ENCODE results near the gene BTRC. TPM values are rescaled to one million over a fixed set of nuclear protein-coding genes. Genes with fewer than 3 reads are reported as not detected.

Gene BTRC
- total and polyA plus RNA-seq, 10 of the 15 experiments (the other 5 are each of a cell fraction or from before 2014, with no cell fraction given): 2.2 to 18.6 (median 8.6) TPM

DNA sequence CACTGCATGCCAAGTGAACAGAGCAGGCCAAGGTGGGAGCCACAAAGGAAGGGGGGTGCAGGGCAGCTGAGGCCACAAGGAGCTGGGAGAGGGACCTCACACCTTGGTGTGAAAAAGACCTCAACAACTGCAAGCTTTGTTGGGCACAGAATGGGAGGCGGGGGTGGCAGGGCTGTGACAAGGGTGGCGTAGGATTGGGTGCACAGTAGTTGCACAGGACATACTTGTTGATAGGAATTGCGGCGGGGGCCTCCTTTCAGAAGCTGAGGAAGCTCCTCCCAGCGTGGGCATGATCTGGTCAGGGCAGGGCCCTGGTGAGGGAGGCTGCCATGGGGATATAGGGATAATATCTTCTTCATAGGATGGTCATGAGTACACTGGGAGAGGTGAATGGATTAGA, 208.3 kb downstream of the BTRC start (continued):
- TF ChIP-seq MEF2A (IDR thresholded peaks at IDR 0.05; ENCODE audit: insufficient read depth, low read depth, low read length): no peak

GRCh38 chr10:101563007-101563406, 209.0 kb downstream of the BTRC start:
- ChIA-PET RAD21 (ENCODE audit: unreplicated experiment) (no interaction called here), SMC1A (ENCODE audit: uncharacterized antibody, unreplicated experiment) (interaction anchor here (1.0 kb wide), 1 partner anchor 85 kb away, joined by 3 read pairs; no protein-coding TSS in a partner anchor), CTCF (interaction anchor here (2.1 kb wide), 1 partner anchor 349 kb away, joined by 5 read pairs; no protein-coding TSS in a partner anchor), POLR2A (no interaction called here)
- no peak for DNase-seq (ENCODE audit: low read depth, low spot score)
- no peak overlapping the region for H3K4me3 ChIP-seq
- no peaks in the 10 kb centered on the region for H3K36me3 ChIP-seq (ENCODE audit: control insufficient read depth in 2 of 2, insufficient read depth in 2 of 2, low read length in 1 of 2)
- no peak for ATAC-seq
- H3K27me3 ChIP-seq (replicated peaks in 1 of 2; ENCODE audit: control insufficient read depth in 2 of 2, insufficient read depth in 2 of 2, low read length in 1 of 2): peaks cover 0 to 4% of the 10 kb centered on the region in 2 experiments; a peak in 1 of 4 replicates
- BruUV-seq (replicated peaks): no TSS peak
- no peaks in the 10 kb centered on the region for H4K20me1 ChIP-seq (ENCODE audit: control insufficient read depth, insufficient read depth)
- H2AFZ ChIP-seq (ENCODE audit: control insufficient read depth, low read depth, low read length): no peak overlapping the region
- no peak overlapping the region for H3K27ac ChIP-seq (ENCODE audit: control insufficient read depth, insufficient read depth)
- in situ Hi-C loops (cut with MboI): no loop called here
- no peaks in the 10 kb centered on the region for H3K9me3 ChIP-seq (replicated peaks; ENCODE audit: control insufficient read depth, insufficient read depth, low read length)
- H3K4me2 ChIP-seq (ENCODE audit: control insufficient read depth, insufficient read depth): no peak overlapping the region
- no peak overlapping the region for H3K9ac ChIP-seq (ENCODE audit: control insufficient read depth, insufficient read depth, low read length)
- intact Hi-C loops (cut with micrococcal nuclease; ENCODE audit: unreplicated experiment): no loop called here
- H3K4me1 ChIP-seq (ENCODE audit: control insufficient read depth, insufficient read depth, low read length): peaks cover 16% of the 10 kb centered on the region
- 45% methylated on average over 3 of the region's 3 CpGs for WGBS (ENCODE audit: insufficient coverage, insufficient replicate concordance, low lambda C conversion rate, missing lambda C conversion rate)
- no peaks in the 10 kb centered on the region for H3K79me2 ChIP-seq (ENCODE audit: control insufficient read depth, insufficient read depth, low read length)
- FAIRE-seq: no peak
- TF ChIP-seq ZBTB11 (CRISPR knock-in tag; IDR thresholded peaks at IDR 0.05) (no peak), MLLT1 (IDR thresholded peaks at IDR 0.05) (no peak), ELK1 (IDR thresholded peaks at IDR 0.05; ENCODE audit: low read depth, low read length) (no peak), IKZF1 (conservative IDR thresholded peaks at IDR 0.05) (no peak), NR2C1 (IDR thresholded peaks at IDR 0.05) (no peak), CHD2 (IDR thresholded peaks at IDR 0.05; ENCODE audit: borderline replicate concordance, low read depth, low read length) (no peak), CHD4 (IDR thresholded peaks at IDR 0.05) (no peak), PBX3 (IDR thresholded peaks at IDR 0.05; ENCODE audit: insufficient replicate concordance, low read depth, low read length) (no peak)
- TF ChIP-seq, protein P1, sequence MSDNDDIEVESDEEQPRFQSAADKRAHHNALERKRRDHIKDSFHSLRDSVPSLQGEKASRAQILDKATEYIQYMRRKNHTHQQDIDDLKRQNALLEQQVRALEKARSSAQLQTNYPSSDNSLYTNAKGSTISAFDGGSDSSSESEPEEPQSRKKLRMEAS (IDR thresholded peaks at IDR 0.05; ENCODE audit: low read depth, low read length): no peak
- TF ChIP-seq, protein P2, sequence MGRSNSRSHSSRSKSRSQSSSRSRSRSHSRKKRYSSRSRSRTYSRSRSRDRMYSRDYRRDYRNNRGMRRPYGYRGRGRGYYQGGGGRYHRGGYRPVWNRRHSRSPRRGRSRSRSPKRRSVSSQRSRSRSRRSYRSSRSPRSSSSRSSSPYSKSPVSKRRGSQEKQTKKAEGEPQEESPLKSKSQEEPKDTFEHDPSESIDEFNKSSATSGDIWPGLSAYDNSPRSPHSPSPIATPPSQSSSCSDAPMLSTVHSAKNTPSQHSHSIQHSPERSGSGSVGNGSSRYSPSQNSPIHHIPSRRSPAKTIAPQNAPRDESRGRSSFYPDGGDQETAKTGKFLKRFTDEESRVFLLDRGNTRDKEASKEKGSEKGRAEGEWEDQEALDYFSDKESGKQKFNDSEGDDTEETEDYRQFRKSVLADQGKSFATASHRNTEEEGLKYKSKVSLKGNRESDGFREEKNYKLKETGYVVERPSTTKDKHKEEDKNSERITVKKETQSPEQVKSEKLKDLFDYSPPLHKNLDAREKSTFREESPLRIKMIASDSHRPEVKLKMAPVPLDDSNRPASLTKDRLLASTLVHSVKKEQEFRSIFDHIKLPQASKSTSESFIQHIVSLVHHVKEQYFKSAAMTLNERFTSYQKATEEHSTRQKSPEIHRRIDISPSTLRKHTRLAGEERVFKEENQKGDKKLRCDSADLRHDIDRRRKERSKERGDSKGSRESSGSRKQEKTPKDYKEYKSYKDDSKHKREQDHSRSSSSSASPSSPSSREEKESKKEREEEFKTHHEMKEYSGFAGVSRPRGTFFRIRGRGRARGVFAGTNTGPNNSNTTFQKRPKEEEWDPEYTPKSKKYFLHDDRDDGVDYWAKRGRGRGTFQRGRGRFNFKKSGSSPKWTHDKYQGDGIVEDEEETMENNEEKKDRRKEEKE (IDR thresholded peaks at IDR 0.05): no peak

All from GM12878 (cell line).